ENCODE measurements around the gene CAPZA1.
A peak's percentile ranks its signal among the peaks of the same experiment; 100 is the strongest.

The CAPZA1 gene

DNA sequence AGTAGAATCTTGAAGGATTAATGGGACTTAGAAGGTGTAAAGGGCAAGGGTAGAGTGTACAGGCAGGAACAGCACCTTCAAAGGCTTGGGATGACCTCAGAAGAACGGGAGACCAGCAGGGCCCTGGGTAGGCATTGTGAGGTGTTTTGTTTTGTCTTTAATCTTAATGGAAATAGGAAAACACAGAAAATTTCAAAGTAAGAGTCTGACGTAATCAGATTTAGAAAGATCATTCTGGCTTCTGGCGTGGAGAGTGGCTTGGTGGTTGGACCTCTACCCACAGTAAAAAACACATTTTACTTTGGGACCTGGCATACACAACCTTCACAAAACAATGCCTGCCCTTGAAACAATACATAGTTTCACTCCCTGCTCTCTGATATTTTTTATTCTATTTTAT, 59.0 kb downstream of the CAPZA1 start:
- DNase-seq: no peak

DNA sequence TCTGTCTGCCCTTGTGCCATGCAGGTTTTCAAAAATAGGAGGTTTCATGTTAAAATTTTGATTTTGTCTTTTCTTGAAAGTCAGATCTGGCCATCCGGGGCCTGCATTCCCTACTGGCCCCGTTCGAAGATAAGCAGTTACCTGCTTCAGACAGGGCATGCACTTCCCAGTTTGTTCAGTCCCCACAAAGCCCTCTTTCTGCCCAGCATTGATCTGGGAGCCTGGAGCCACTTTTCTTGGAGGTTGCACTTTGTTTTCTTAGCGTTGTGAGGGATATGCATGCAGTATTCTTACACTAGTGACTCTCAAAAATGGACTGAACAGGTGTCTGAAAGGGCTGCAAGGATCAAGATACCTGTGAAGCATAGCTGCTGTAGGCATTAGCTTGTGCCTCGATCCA, 66.3 kb downstream of the CAPZA1 start:
- DNase-seq: no peak

DNA sequence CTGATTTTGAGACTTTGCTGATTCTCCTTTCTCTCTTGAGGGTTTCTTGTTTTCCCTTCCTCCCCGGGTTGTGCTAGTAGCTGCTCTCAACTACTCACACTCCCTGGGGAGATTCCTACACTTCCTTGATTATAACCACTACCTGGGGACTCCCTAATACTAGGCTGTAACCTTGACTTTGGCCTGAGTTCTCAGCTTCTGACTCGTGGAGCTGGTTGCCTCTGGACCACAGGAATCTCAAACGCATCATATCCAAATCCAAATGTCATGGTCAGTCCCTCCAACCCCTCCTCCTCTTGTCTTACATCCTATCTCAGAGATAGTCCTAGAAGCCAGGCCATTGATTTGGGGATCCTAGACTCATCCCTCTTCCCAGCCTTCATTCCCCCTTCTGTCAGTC, 66.8 kb downstream of the CAPZA1 start:
- no peak for DNase-seq

DNA sequence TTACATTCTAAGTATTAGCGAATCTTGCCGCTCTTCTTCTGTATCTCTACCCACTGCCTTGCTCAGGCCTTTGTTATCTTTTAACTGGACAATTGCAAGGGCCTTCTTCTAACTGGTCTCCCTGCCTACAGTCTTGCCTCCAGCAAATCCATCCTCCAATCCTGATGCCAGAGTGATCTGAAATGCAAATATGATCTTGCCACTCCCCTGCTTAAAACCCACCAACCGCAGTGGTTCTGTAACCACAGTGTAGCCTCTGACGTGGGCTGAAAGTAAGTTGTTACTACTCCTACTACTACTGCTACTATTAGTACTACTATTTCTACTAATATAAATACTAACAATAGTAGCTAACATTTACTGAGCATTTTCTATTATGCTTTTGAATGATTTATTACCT, 67.2 kb downstream of the CAPZA1 start:
- DNase-seq: no peak

DNA sequence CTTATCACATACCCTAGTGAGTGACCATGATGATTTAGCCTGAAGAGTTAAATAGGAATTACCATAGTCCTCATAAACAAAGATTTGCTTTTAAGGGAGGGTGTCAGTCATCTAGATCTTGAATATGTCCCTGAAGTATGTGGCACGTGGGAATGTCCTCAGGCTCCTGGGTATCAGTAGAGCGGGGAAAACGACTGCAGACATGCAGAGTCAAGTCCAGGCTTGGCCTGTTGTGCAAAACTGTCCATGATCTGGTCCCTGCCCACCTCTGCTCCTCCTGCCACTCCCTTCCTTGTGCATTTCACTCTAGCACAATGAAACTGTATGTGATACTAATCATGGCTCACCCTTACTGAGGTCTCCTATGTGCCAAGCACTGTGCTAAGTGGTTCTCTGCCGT, 67.7 kb downstream of the CAPZA1 start:
- DNase-seq: no peak

DNA sequence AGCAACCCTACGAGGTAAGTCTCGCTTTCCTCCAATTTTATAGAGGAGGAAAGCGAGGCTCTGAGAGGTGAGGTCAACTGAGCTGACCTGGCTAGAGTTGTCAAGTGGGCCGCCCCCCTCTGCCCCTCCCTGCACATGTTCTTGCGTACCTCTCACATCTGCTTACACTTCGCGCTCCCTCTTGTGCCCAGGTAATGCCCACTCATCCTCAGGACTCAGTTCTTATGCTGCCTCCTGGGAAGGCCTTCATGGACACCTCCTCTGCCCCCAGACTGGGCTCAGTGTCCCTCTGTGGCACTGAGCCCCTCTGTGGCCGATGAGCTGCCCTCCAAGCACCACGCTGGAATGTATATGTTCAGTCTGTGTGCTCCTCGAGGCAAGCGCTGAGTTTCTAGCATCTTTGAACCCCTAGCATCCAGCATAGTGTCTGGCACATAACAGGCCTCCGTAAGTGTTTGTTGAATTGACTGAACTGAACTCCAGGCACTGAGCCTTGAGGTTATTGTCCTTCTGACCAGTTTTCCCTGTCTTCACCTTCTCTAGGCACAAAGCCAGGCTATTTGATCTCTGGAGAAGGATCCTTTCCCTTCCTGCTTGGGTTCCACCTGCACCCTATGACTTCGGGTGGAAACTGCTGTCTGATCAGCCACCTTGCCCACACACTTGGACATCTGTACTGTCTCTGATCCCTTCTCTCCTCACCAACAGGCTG, 68.3 kb downstream of the CAPZA1 start:
- DNase-seq: no peak

DNA sequence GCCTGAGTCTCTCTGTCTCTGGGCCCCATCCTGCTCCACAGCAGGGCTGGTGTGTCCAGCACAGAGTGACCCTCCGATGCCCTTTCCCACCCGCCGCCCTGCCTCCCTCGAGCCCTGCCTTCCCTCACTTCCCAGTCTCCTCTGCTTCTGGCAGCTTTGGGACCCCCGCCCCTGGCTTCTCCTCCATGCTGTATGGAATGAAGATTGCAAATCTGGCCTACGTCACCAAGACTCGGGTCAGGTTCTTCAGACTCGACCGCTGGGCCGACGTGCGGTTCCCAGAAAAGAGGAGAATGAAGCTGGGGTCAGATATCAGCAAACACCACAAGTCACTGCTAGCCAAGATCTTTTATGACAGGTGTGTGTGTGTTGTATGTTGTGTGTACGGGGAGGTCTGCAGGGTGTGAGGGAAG, 69.2 kb downstream of the CAPZA1 start:
- no peak for DNase-seq

DNA sequence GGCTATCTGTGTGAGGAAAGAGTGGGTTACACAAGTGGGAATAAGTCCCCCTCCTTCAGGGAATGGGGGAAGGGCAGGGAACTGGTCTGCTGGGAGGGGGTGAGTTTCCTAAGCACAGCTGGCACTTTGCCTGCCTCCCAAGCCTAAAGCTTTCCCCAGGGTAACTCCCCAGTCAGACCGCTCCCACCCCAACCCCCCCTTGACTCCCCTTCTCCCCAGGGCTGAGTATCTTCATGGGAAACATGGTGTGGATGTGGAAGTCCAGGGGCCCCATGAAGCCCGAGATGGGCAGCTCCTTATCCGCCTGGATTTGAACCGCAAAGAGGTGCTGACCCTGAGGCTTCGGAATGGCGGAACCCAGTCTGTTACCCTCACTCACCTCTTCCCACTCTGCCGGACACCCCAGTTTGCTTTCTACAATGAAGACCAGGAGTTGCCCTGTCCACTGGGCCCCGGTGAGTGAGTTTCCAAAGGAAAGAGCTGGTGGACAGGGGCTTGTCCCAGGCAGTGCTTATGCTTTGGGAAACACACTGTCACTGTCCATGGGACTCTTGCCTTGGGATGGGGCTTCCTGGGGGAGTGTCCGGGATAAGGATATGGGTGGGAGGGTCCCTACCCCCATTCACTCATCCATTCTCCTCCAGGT, 69.7 kb downstream of the CAPZA1 start:
- no peak for DNase-seq

- DNase-seq: no peak
These were observed 70.2 kb downstream of the CAPZA1 start for GRCh38 chr1:112689842-112690237.

GRCh38 chr1:112692681-112693080, 73.0 kb downstream of the CAPZA1 start:
- no peak for DNase-seq

DNA sequence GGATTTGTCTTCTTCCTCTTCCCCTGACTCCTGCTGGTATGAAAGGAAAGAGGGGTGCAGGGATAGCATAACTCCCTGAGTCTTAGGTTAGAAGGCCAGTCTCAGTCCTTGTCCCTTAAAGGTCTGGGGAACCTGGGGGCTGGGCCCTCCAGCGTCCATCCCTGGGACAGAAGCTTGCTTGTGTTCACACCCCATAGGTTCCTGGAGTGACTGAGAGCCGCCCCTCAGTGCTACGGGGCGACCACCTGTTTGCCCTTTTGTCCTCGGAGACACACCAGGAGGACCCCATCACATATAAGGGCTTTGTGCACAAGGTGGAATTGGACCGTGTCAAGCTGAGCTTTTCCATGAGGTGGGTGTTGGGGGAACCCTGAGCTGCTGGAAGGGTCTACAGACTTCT, 74.2 kb downstream of the CAPZA1 start:
- DNase-seq: no peak

DNA sequence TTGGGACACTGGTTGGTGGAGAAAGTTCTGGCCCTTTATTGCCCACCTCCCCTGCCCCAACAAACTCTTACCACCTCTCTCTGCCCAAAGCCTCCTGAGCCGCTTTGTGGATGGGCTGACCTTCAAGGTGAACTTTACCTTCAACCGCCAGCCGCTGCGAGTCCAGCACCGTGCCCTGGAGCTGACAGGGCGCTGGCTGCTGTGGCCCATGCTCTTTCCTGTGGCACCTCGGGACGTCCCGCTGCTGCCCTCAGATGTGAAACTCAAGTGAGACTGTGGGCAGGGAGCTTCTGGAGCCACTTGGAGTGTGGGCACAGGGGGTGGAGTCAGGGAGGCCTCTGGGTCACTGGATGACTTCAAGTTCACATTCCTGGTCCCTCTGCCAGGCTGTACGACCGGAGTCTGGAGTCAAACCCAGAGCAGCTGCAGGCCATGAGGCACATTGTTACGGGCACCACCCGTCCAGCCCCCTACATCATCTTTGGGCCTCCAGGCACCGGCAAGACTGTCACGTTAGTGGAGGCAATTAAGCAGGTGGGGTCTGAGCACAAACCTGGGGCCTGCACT, 74.8 kb downstream of the CAPZA1 start:
- DNase-seq: no peak

DNA sequence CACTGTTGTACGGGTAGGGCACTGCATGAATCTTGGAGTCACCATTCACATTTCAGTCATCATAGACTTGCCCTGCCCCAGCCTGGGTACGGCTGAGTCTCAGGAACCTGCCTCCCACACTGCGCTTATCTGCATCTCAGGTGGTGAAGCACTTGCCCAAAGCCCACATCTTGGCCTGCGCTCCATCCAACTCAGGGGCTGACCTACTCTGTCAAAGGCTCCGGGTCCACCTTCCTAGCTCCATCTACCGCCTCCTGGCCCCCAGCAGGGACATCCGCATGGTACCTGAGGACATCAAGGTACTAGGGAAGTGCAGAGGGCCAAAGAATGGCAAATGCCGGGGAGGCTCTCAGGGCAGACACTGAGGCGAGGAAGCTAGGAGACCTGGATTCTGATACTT, 75.6 kb downstream of the CAPZA1 start:
- no peak for DNase-seq

DNA sequence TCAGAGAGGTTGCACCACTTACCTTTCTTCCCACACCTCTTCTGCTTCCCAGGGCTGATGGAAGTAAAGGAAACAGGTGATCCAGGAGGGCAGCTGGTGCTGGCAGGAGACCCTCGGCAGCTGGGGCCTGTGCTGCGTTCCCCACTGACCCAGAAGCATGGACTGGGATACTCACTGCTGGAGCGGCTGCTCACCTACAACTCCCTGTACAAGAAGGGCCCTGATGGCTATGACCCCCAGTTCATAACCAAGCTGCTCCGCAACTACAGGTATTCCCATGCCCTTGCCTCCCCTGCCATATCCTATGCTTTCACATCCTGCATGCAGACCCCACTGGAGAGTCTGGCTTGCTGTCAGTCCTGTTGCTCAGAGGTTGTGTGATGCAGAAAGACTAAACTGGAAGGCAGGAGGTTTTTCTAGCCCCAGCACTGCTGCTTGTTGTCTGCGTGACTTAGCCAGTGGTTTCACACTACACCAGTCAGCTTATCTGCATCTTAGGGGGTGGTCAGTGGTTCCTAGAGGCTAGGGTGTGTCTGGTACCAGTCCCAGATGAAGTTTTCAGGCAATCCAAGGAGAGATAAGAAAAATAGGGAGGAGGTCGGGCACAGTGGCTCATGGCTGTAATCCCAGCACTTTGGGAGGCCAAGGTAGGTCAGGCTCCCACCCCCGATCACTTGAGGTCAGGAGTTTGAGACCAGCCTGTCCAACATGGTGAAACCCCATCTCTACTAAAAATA, 77.1 kb downstream of the CAPZA1 start:
- DNase-seq: no peak

DNA sequence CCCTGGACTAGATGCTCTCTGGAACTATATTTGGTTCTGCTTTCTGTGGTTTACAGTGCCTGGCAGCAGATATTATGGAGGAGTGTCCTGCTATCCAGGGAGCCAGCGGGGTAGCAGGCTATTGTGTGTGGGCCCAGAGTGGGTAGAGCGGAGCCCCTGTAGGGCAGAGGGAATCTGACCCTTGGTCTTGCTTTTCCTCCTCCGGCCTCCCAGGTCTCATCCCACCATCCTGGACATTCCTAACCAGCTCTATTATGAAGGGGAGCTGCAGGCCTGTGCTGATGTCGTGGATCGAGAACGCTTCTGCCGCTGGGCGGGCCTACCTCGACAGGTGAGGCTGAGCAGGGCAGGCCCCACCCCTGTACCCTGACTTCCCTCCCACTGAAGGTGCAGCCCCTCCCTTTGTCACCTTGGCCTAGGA, 78.2 kb downstream of the CAPZA1 start:
- DNase-seq: no peak

DNA sequence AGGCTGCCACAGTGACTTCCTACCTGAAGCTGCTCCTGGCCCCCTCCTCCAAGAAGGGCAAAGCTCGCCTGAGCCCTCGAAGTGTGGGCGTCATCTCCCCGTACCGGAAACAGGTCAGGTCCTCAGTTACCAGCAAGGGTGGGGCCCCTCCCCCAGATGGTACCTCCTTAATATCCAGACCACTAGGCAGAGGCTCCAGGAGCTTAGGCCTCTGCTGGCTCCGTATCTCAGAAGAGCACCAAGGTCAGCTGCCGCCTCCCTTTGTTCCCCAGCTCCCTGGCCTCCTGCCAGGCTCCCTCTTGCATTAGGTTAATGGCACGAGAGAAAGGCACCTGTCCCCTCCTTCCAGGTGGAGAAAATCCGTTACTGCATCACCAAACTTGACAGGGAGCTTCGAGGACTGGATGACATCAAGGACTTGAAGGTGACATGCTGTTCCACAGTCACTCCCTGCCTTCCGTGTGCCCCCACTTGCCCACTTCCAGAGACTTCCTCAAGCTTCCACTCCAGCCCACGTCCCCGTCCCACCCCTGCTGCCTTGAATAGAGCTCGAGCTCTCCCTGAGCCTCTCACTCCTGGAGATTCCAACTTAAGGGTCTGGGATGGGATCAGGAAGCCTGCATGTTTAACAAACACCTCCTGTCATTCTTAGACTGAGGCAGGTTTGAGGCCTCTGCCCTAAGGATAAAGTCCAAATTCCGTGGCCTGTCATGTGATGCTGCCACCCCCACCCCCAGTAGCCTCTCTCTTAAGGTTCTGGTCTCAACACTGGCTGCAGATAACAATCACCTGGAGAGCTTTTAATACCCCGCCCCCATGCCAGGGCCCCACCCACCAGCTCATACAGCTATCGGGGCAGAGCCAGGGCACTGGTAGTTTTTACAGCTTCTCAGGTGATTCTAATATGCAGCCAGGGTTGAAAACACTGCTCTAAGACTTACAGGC, 79.0 kb downstream of the CAPZA1 start:
- peak; percentile 45 for DNase-seq

DNA sequence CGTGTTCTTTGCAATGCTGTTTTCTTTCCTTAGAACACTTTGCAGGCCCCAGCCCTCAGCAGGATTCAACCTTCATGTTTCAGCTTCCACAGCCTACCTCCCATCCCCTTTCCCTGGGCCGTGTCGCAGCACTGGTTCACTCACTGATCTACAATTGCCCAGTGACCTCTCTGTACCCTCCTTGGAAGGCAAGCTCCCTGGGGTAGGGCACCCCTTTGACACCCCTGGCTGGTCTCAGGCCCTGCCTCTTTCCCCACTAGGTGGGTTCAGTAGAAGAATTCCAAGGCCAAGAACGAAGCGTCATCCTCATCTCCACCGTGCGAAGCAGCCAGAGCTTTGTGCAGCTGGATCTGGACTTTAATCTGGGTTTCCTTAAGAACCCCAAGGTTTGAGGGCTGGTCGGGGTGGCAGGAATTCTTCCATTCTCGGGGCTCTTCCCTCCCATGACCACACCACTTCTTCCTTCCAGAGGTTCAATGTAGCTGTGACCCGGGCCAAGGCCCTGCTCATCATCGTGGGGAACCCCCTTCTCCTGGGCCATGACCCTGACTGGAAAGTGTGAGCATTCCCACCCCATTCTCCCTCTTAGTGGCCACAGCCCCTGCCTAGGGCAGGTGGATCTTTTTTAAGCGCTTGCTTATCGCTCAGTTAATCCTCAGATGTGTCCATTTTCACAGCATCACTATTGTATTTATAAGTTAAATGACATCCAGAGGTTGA, 80.0 kb downstream of the CAPZA1 start:
- no peak for DNase-seq

- peak; percentile 43 for DNase-seq
These were observed 80.9 kb downstream of the CAPZA1 start for GRCh38 chr1:112700290-112701226.

DNA sequence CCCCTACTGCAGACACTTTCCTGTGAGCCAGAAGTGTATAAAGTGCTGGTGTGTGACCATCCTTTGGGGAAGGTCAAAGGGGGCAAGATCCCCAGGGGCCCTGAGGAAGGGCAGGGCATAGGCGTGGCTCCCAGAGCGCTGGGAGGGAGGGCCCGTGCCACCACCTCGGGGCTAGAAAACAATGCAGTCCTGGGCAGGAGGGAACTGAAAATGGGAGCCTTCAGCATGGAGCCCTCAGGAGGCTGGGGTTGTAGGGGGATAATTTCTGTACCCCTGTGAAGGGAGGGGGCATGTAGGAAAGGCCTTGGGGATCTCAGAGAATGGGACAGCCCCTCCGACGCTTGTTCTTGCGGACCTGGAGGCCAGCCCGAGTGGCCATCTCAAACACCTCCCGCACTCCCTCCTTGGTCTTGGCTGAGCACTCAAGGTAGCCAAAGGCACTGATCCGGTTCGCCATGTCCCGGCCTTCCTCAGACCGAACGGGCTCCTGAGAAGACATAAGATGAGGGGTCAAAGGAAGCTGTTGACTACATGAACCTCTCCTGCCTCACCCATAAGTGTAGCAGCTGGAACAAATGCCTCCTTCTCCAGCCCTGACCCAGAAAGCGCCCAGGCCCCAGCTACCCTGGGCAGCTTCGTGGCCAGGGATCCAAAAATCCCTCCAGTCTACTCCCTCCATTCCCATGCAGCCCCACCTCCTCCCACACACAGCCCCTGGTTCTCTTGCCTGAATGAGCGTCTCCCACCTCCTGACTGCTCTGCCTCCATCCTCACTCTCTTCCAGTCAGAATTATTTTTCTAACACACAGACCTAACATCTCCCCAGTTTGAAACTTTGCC, 81.8 kb downstream of the CAPZA1 start:
- no peak for DNase-seq

DNA sequence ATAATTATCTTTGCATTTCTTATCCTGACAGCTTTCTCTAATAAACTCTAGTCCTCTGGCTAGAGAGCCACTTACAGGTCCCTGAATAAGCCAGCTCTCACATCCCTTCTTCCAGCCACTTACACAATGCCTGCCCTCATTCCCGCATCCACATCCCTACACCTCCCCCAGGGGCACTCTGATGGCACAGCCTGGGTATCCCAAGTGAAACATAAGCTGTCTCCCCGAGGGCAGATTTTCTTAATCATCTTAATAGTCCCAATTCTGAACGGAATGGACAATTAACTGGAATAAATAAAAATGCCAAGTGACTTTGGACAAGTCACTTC, 82.4 kb downstream of the CAPZA1 start:
- no peak for DNase-seq

Measured in cortex of kidney (tissue), 1 donor.